HL-60 (cell line): ENCODE results near the gene PNMA6E.
A peak's percentile ranks its signal among the peaks of the same experiment; 100 is the strongest.

Experiments
- DNase-seq, 2 experiments: peaks; one replicate each; pipeline ENCODE4 v3.0.0-alpha.2; 2010 to 2020; ENCODE audit warnings: low read depth in 1 of 2, low spot score in 1 of 2
- H3K27ac ChIP-seq: fragments of 250-450 bp; sonication (Bioruptor Pico); replicated peaks from 2 replicates; pipeline ENCODE4 v1.5.1; 2020; ENCODE audit warnings: mild to moderate bottlenecking, moderate library complexity
- H3K27me3 ChIP-seq: fragments of 250-450 bp; sonication (Bioruptor Pico); 2 replicates; pipeline ENCODE4 v1.5.1; 2021; ENCODE audit warnings: mild to moderate bottlenecking, moderate library complexity; ENCODE audit not compliant: insufficient read depth, poor library complexity, severe bottlenecking
- H3K4me3 ChIP-seq: replicated peaks from 2 replicates; pipeline ENCODE4 v1.5.1; 2011; ENCODE audit warnings: mild to moderate bottlenecking, control low read depth, low read length; ENCODE audit not compliant: insufficient read depth
- CTCF ChIP-seq: IDR thresholded peaks from one replicate; pipeline ENCODE4 v1.5.1; 2011; ENCODE audit warnings: low read length, control low read depth, inconsistent platforms; ENCODE audit not compliant: insufficient read depth
- GABPA ChIP-seq: IDR thresholded peaks from 2 replicates; pipeline ENCODE4 v1.6.1; 2012; ENCODE audit warnings: low read depth
- POLR2AphosphoS5 ChIP-seq: IDR thresholded peaks from 2 replicates; pipeline ENCODE4 v1.6.1; 2012; ENCODE audit warnings: low read depth
- REST ChIP-seq: IDR thresholded peaks from 2 replicates; pipeline ENCODE4 v1.6.1; 2012; ENCODE audit warnings: low read depth; ENCODE audit not compliant: insufficient replicate concordance
- SPI1 ChIP-seq: IDR thresholded peaks from 2 replicates; pipeline ENCODE4 v1.6.1; 2012; ENCODE audit warnings: low read depth, mild to moderate bottlenecking, borderline replicate concordance

Gene PNMA6E

GRCh38 chrX:153416781-153417450 is 15.8 kb upstream of the PNMA6E start:
- H3K27me3 ChIP-seq = no peaks in the 10 kb centered on the region
- TF ChIP-seq POLR2AphosphoS5 (no peak), GABPA (no peak), CTCF (no peak), SPI1 (no peak), REST (no peak)
- no peak overlapping the region for H3K27ac ChIP-seq
- DNase-seq = no peak
- H3K4me3 ChIP-seq = no peak overlapping the region

- Histone ChIP-seq H3K4me3 (no peak overlapping the region), H3K27ac (peak overlapping the region; percentile 57), H3K27me3 (no peaks in the 10 kb centered on the region)
- DNase-seq = peak in 1 of 2 experiments; percentile 48
- TF ChIP-seq POLR2AphosphoS5 = no peak
- no peak for TF ChIP-seq SPI1
- no peak for TF ChIP-seq GABPA
- no peak for TF ChIP-seq REST
- TF ChIP-seq CTCF = no peak
These were observed 13.8 kb upstream of the PNMA6E start for GRCh38 chrX:153414856-153415510.

GRCh38 chrX:153413731-153414130 is 12.6 kb upstream of the PNMA6E start:
- Histone ChIP-seq H3K27me3 (no peaks in the 10 kb centered on the region), H3K4me3 (no peak overlapping the region), H3K27ac (no peak overlapping the region; the same call in 1 of the 2 replicates)
- no peak for DNase-seq
- TF ChIP-seq GABPA = no peak
- TF ChIP-seq CTCF = no peak
- no peak for TF ChIP-seq POLR2AphosphoS5
- TF ChIP-seq SPI1 = no peak
- no peak for TF ChIP-seq REST
